K562 (cell line): ENCODE results near the gene CCDC159. TPM values are rescaled to one million over a fixed set of nuclear protein-coding genes. Genes with fewer than 3 reads are reported as not detected.

Experiments used
- ATAC-seq: fragments of 200-7000 bp; cut with Tn5 transposase; 3 replicates; pipeline ENCODE4 v1.9.1; 2020; ENCODE audit warnings: moderate library complexity
- Bru-seq: library from RNA; stranded (reverse); fragments of 400-500 nt; gene quantifications from one replicate; lab custom pipeline; 2021; lab: Mats Ljungman, UMichigan
- BruChase-seq, 2 experiments: library from RNA; stranded (reverse); fragments of 400-500 nt; gene quantifications; one replicate each; lab custom pipeline; 2021; lab: Mats Ljungman, UMichigan
- BruUV-seq: library from RNA; stranded (reverse); fragments of 400-500 nt; replicated peaks from 2 replicates; lab custom pipeline; 2021; lab: Mats Ljungman, UMichigan
- CTCF ChIA-PET: fragments of 300-600 bp; formaldehyde crosslinking; extraction: SDS; loops from one replicate; lab custom pipeline; 2021; ENCODE audit warnings: low intra/inter-chr PET ratio; lab: Yijun Ruan, JAX
- POLR2A ChIA-PET: fragments of 300-600, 350-650 bp; sonication (Branson Sonifier 250); formaldehyde crosslinking; extraction: SDS; loops from one replicate; lab custom pipeline; 2021; ENCODE audit warnings: antibody characterized with exemption, inconsistent platforms; lab: Yijun Ruan, JAX
- DNase-seq, 4 experiments: peaks; one replicate each; pipeline versions ENCODE4 v3.0.0 to v3.0.0-alpha.2; 2011 to 2018; ENCODE audit warnings: low spot score in 3 of 4, mixed read lengths in 3 of 4; ENCODE audit errors: extremely low read depth in 1 of 4
- FAIRE-seq: peaks from 2 replicates; lab custom pipeline; 2011; peaks lifted over from hg19 to GRCh38; lab: Jason Lieb, UNC
- H2AFZ ChIP-seq: 2 replicates; pipeline ENCODE4 v1.6.0; 2011; ENCODE audit warnings: low read depth, low read length, control low read depth, inconsistent platforms
- H3K27ac ChIP-seq: fragments of 200-600 bp; 3 replicates; pipeline ENCODE4 v1.8.0; 2011; ENCODE audit warnings: low read depth, mild to moderate bottlenecking, control low read depth, inconsistent platforms, low read length, moderate library complexity, mixed read lengths; ENCODE audit errors: extremely low read depth
- H3K27me3 ChIP-seq, 2 experiments: fragments of 300-600 bp in 1 of 2; 2 replicates in 1 of 2; 3 replicates in 1 of 2; pipeline versions ENCODE4 v1.6.0 to v1.8.0; 2011; ENCODE audit warnings: inconsistent platforms in 2 of 2, low read length in 2 of 2, mild to moderate bottlenecking in 1 of 2, mixed read lengths in 1 of 2, moderate library complexity in 1 of 2; ENCODE audit not compliant: control insufficient read depth in 2 of 2, insufficient read depth in 2 of 2
- H3K36me3 ChIP-seq: fragments of 300-600 bp; 3 replicates; pipeline ENCODE4 v1.8.0; 2011; ENCODE audit warnings: mild to moderate bottlenecking, low read length, inconsistent platforms; ENCODE audit not compliant: control insufficient read depth, insufficient read depth
- H3K4me1 ChIP-seq, 2 experiments: fragments of 200-600 bp in 1 of 2; replicated peaks in 1 of 2; 2 replicates in 1 of 2; 3 replicates in 1 of 2; pipeline versions ENCODE4 v1.5.1 to v1.8.0; 2011; ENCODE audit warnings: inconsistent platforms in 2 of 2, low read length in 2 of 2, mild to moderate bottlenecking in 1 of 2, mixed read lengths in 1 of 2, moderate library complexity in 1 of 2; ENCODE audit not compliant: control insufficient read depth in 2 of 2, insufficient read depth in 2 of 2
- H3K4me2 ChIP-seq: 2 replicates; pipeline ENCODE4 v1.6.1; 2011; ENCODE audit warnings: low read length, control low read depth, inconsistent platforms, mixed read lengths; ENCODE audit not compliant: insufficient read depth
- H3K4me3 ChIP-seq: fragments of 200-600 bp; sonication (generic), shearing (Covaris generic); 2 replicates; pipeline ENCODE4 v1.5.1; 2016; ENCODE audit warnings: control low read depth, inconsistent platforms
- H3K79me2 ChIP-seq: fragments of 200-600 bp; 3 replicates; pipeline ENCODE4 v1.8.0; 2011; ENCODE audit warnings: low read length, inconsistent platforms; ENCODE audit not compliant: control insufficient read depth, insufficient read depth
- H3K9ac ChIP-seq, 2 experiments: 2 replicates each; pipeline versions ENCODE4 v1.6.0 to v1.6.1; 2011; ENCODE audit warnings: low read depth in 2 of 2, low read length in 2 of 2, control low read depth in 1 of 2, inconsistent platforms in 1 of 2, mild to moderate bottlenecking in 1 of 2, mixed read lengths in 1 of 2; ENCODE audit not compliant: insufficient read depth in 1 of 2
- H3K9me1 ChIP-seq: one replicate; pipeline ENCODE4 v1.6.0; 2011; ENCODE audit warnings: inconsistent platforms, mild to moderate bottlenecking, low read length, moderate library complexity; ENCODE audit not compliant: control insufficient read depth, insufficient read depth
- H3K9me3 ChIP-seq: replicated peaks from 2 replicates; pipeline ENCODE4 v1.5.1; 2011; ENCODE audit warnings: low read depth, low read length, inconsistent platforms; ENCODE audit not compliant: control insufficient read depth, insufficient read depth
- H4K20me1 ChIP-seq: replicated peaks from 2 replicates; pipeline ENCODE4 v1.6.1; 2011; ENCODE audit warnings: low read length, inconsistent platforms, mixed read lengths; ENCODE audit not compliant: control insufficient read depth, insufficient read depth
- GTF2F1 ChIP-seq: IDR thresholded peaks from 2 replicates; pipeline ENCODE4 v1.6.1; 2011; ENCODE audit warnings: low read depth, low read length, improper control_type of control experiment
- KLF6 ChIP-seq: fragments of 250-450 bp; sonication (Bioruptor Pico); IDR thresholded peaks from 2 replicates; pipeline ENCODE4 v1.4.0; 2020; ENCODE audit warnings: mild to moderate bottlenecking, moderate library complexity, borderline replicate concordance
- MTA3 ChIP-seq: fragments of 450-650 bp; formaldehyde crosslinking; IDR thresholded peaks from 2 replicates; pipeline ENCODE4 v1.6.1; 2017; ENCODE audit warnings: mild to moderate bottlenecking, borderline replicate concordance
- NFE2 ChIP-seq: IDR thresholded peaks from 2 replicates; pipeline ENCODE4 v1.6.1; 2014; ENCODE audit warnings: antibody characterized with exemption, low read depth
- OTX1 ChIP-seq: fragments of 450-650 bp; formaldehyde crosslinking; IDR thresholded peaks from 2 replicates; pipeline ENCODE4 v1.4.0; 2022; ENCODE audit warnings: mild to moderate bottlenecking
- RBM25 ChIP-seq: fragments of 200-400 bp; formaldehyde crosslinking; IDR thresholded peaks from 2 replicates; pipeline ENCODE4 v1.6.1; 2018; ENCODE audit warnings: low read length, low read depth, moderate library complexity; ENCODE audit not compliant: severe bottlenecking
- SMC3 ChIP-seq: conservative IDR thresholded peaks from 2 replicates; pipeline ENCODE4 v1.6.1; 2011; ENCODE audit warnings: low read depth, low read length, improper control_type of control experiment; ENCODE audit not compliant: insufficient read depth
- TAF1 ChIP-seq: IDR thresholded peaks from 2 replicates; pipeline ENCODE4 v1.6.1; 2011; ENCODE audit warnings: mild to moderate bottlenecking, low read length, moderate library complexity; ENCODE audit not compliant: insufficient read depth, control insufficient read depth, severe bottlenecking; ENCODE audit errors: extremely low read depth
- TCF3 ChIP-seq: sonication (generic); formaldehyde crosslinking; IDR thresholded peaks from 2 replicates; pipeline ENCODE4 v1.4.0; 2020; ENCODE audit warnings: mild to moderate bottlenecking, missing genetic modification reagents
- ZFP1 ChIP-seq: fragments of 450-650 bp; formaldehyde crosslinking; IDR thresholded peaks from 2 replicates; pipeline ENCODE4 v1.4.0; 2020; ENCODE audit warnings: mild to moderate bottlenecking, mixed read lengths
- WGBS: fragments of 100-300 bp; shearing (Covaris generic); methylation state at CpG from one replicate; pipeline ENCODE4 v1.1.6; 2016; ENCODE audit warnings: low coverage, mixed read lengths; ENCODE audit not compliant: insufficient coverage; ENCODE audit errors: missing lambda C conversion rate; 5-methylcytosine and 5-hydroxymethylcytosine counted together
- in situ Hi-C: fragments of 300-500 bp; cut with MboI; formaldehyde crosslinking; loops from 4 replicates; pipeline ENCODE4 v1.15.0; 2018; ENCODE audit warnings: inconsistent platforms, mixed read lengths
- intact Hi-C: fragments of 100-400 bp; cut with micrococcal nuclease; formaldehyde crosslinking; loops from 2 replicates; pipeline ENCODE4 v1.14.2; 2022
- long read RNA-seq, 3 experiments: library from polyadenylated mRNA in 2 of 3; library from RNA in 1 of 3; unstranded in 2 of 3; stranded (forward) in 1 of 3; transcript quantifications; one replicate each; pipeline ENCODE4 v2.0.0, GENCODE V29; 2019 to 2022
- polyA minus RNA-seq, 3 experiments: library from RNA; depleted of rRNA, polyadenylated mRNA; stranded (reverse); fragments of >200 nt; gene quantifications; 2 replicates each; pipeline ENCODE4 v1.2.3, GENCODE V29; 2011
- polyA plus RNA-seq, 8 experiments: library from polyadenylated mRNA; depleted of rRNA in 4 of 8; stranded (reverse) in 5 of 8; unstranded in 3 of 8; fragments of >200 nt; fragmentation: Nextera tagmentation in 2 of 8; fragmentation: Illumina TruSeq in 1 of 8; extraction: Ambion mirVana in 2 of 8; extraction: Trizol in 1 of 8; gene quantifications; 2 replicates each; pipeline versions ENCODE4 v1.2.1 to v1.2.3, GENCODE V29; 2011 to 2014; ENCODE audit warnings: inconsistent platforms in 1 of 8, missing spikeins in 1 of 8
- total RNA-seq, 7 experiments: library from RNA; depleted of rRNA in 6 of 7; stranded (reverse); fragments of >200 nt in 6 of 7; fragmentation: Illumina TruSeq in 2 of 7; extraction: Trizol in 2 of 7; gene quantifications; 2 replicates each; pipeline versions ENCODE4 v1.2.1 to v1.2.3, GENCODE V29; 2011 to 2021; ENCODE audit warnings: low replicate concordance in 1 of 7
- TF ChIP-seq, protein P1 (sequence below): fragments of 450-650 bp; IDR thresholded peaks from 2 replicates; pipeline ENCODE4 v1.6.1; 2016
- TF ChIP-seq, protein P2 (sequence below): fragments of 200-800 bp; sonication (Bioruptor generic); IDR thresholded peaks from 2 replicates; pipeline ENCODE4 v1.6.1; 2017; ENCODE audit warnings: missing genetic modification characterization, missing compliant biosample characterization

Gene CCDC159, protein sequence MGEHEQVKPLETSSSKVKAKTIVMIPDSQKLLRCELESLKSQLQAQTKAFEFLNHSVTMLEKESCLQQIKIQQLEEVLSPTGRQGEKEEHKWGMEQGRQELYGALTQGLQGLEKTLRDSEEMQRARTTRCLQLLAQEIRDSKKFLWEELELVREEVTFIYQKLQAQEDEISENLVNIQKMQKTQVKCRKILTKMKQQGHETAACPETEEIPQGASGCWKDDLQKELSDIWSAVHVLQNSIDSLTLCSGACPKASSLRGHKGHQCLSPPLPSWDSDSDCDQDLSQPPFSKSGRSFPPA
- total RNA-seq (2011; cell fraction: chromatin; rRNA removed; ENCODE audit: low replicate concordance) = 35.6 and 69.3 TPM in 2 replicates
- 24.6 and 29.0 TPM in 2 replicates for total RNA-seq (2011; cell fraction: nucleolus; rRNA removed)
- total RNA-seq (2011; cell fraction: nucleoplasm; rRNA removed) = 35.5 and 35.6 TPM in 2 replicates
- 3.6 and 3.7 TPM in 2 replicates for total RNA-seq (2014; rRNA removed)
- total RNA-seq (2014; rRNA removed; fragmentation: Illumina TruSeq; extraction: Trizol) = 3.1 and 3.9 TPM in 2 replicates
- 3.9 and 4.7 TPM in 2 replicates for total RNA-seq (2015; rRNA removed; fragmentation: Illumina TruSeq; extraction: Trizol)
- total RNA-seq (2021) = 5.9 and 7.6 TPM in 2 replicates
- polyA plus RNA-seq (2011; rRNA removed) = 6.8 and 9.4 TPM in 2 replicates
- polyA plus RNA-seq (2011; cell fraction: cytosol; rRNA removed) = 5.8 and 5.9 TPM in 2 replicates
- polyA plus RNA-seq (2011; cell fraction: nucleus; rRNA removed) = 52.3 and 65.7 TPM in 2 replicates
- 13.1 and 29.9 TPM in 2 replicates for polyA plus RNA-seq (2012)
- polyA plus RNA-seq (2014; fragmentation: Illumina TruSeq; extraction: Trizol) = 8.9 and 10.1 TPM in 2 replicates
- 1 to 10 TPM in 1 of 2 experiments, under 1 TPM in 1; 0.68 to 2.5 TPM for polyA plus RNA-seq (2014; fragmentation: Nextera tagmentation; extraction: Ambion mirVana)
- 6.8 and 8.6 TPM in 2 replicates for polyA plus RNA-seq (2014; rRNA removed)
- 2.1 and 3.3 TPM in 2 replicates for polyA minus RNA-seq (2011; rRNA and poly(A)+ RNA removed)
- polyA minus RNA-seq (2011; cell fraction: cytosol; rRNA and poly(A)+ RNA removed) = not detected in 2 replicates
- 14.4 and 14.7 TPM in 2 replicates for polyA minus RNA-seq (2011; cell fraction: nucleus; rRNA and poly(A)+ RNA removed)
- Bru-seq, nascent RNA = percentile 48 among the genes with signal in this experiment
- percentile 40 among the genes with signal in this experiment for BruChase-seq, experiment 1, labeled RNA remaining after a 2-hour chase
- BruChase-seq, experiment 2, labeled RNA remaining after a 6-hour chase = percentile 47 among the genes with signal in this experiment
- long read RNA-seq, experiment 1, partial matches to known transcripts = 2 of 9 reads
- long read RNA-seq, experiment 1, other reads (novel, unspliced or antisense) = 7 of 9 reads
- long read RNA-seq, experiment 2, partial matches to known transcripts = 2 of 4 reads
- long read RNA-seq, experiment 2, other reads (novel, unspliced or antisense) = 2 of 4 reads
- long read RNA-seq, experiment 3, partial matches to known transcripts = 0 of 3 reads
- long read RNA-seq, experiment 3, other reads (novel, unspliced or antisense) = 3 of 3 reads

DNA sequence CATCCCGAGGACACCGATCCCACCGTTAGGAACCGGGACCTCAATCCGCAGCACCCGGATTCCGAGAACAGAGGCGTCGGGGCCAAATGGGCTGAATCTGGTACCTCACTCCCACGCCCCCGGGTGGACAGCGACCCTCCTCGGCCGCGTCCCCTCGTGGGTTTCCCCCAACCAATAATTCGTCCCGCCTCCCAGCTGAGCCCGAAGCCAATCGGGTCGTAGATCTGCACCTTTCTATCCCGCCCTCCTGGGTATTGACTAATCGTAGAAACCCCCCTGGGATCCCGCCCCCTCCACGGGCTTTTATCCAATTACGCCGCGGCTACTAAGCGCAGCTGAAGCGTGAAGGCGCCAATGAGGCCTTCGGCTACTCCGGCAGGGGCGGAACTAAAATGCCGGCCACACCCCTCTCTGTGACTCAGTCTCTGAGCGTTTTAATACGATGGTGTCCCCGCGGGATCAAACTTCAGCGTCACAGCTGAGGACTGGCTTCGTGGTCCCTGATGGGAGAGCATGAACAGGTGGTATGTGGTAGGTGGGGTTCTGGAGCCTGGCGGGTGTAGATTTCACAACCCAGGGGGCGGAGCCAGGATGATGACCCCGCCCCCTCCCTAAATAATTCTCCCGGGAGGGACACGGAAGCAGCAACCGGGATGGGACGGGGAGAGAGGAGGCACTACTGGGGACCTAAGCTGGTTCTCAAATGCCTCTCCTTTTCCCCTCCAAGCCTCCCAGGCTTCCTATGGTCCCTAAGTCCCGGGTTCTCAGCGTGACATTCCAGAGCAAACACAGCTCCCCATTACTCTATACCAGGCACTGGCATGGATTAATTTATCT lies at the start of gene CCDC159, which contains the start of gene TMEM205:
Gene CCDC159, plus strand, starts transcription at position 416 of the 837 bp plus-strand sequence. Its CDS starts 88 bp downstream, at position 504.
Gene TMEM205, minus strand, starts transcription at position 165 of the 837 bp plus-strand sequence. CDS start 649 bp downstream, outside the sequence.
- WGBS = under 1% methylated on average over 43 of the region's 50 CpGs
- Histone ChIP-seq H3K27me3 (no peaks in the 10 kb centered on the region), H3K36me3 (no peaks in the 10 kb centered on the region), H3K4me3 (peak within 1 kb of the TSS; percentile 61), H4K20me1 (no peaks in the 10 kb centered on the region), H3K9ac (peak within 1 kb of the TSS; percentile 72 to 91), H3K4me1 (peaks cover 20 to 34% of the 10 kb centered on the region in 2 experiments; a peak in 4 of 5 replicates), H3K79me2 (no peaks in the 10 kb centered on the region), H2AFZ (peak within 1 kb of the TSS; percentile 98), H3K27ac (peak within 1 kb of the TSS; percentile 67), H3K9me3 (peaks cover 6% of the 10 kb centered on the region; the same call in 1 of the 2 replicates), H3K4me2 (peak within 1 kb of the TSS; percentile 93), H3K9me1 (peaks cover 2% of the 10 kb centered on the region)
- ChIA-PET POLR2A (interaction anchor here (0.6 to 2.1 kb wide), 8 partner anchors 8 to 151 kb away, joined by 3 to 13 read pairs (median 3); partner anchors contain the start of gene SWSAP1), CTCF (no interaction called here)
- FAIRE-seq (peak; percentile 99), ATAC-seq (peak; percentile 97), DNase-seq (peak; percentile 92 to 99 (median 96))
- in situ Hi-C loops = no loop called here
- TSS peak; percentile 90 for BruUV-seq
- intact Hi-C loops = no loop called here
- no peak for TF ChIP-seq NFE2
- TF ChIP-seq TAF1 = no peak
- TF ChIP-seq, protein P1, sequence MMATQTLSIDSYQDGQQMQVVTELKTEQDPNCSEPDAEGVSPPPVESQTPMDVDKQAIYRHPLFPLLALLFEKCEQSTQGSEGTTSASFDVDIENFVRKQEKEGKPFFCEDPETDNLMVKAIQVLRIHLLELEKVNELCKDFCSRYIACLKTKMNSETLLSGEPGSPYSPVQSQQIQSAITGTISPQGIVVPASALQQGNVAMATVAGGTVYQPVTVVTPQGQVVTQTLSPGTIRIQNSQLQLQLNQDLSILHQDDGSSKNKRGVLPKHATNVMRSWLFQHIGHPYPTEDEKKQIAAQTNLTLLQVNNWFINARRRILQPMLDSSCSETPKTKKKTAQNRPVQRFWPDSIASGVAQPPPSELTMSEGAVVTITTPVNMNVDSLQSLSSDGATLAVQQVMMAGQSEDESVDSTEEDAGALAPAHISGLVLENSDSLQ = peak; percentile 95
- TF ChIP-seq ZFP1 (CRISPR knock-in tag) = no peak
- TF ChIP-seq MTA3 = peak; percentile 97
- TF ChIP-seq KLF6 (CRISPR knock-in tag) = no peak
- TF ChIP-seq, protein P2, sequence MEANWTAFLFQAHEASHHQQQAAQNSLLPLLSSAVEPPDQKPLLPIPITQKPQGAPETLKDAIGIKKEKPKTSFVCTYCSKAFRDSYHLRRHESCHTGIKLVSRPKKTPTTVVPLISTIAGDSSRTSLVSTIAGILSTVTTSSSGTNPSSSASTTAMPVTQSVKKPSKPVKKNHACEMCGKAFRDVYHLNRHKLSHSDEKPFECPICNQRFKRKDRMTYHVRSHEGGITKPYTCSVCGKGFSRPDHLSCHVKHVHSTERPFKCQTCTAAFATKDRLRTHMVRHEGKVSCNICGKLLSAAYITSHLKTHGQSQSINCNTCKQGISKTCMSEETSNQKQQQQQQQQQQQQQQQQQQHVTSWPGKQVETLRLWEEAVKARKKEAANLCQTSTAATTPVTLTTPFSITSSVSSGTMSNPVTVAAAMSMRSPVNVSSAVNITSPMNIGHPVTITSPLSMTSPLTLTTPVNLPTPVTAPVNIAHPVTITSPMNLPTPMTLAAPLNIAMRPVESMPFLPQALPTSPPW = peak; percentile 45; the same call in 1 of the 2 replicates
- no peak for TF ChIP-seq GTF2F1
- TF ChIP-seq RBM25 = peak; percentile 71
- TF ChIP-seq TCF3 = 0 out of 2 replicates have a peak, but pooled peaks have one; percentile 4
- TF ChIP-seq OTX1 (CRISPR knock-in tag) = 0 out of 2 replicates have a peak, but pooled peaks have one; percentile 50
- TF ChIP-seq SMC3 = no peak
